Activated naive CD8-positive, alpha-beta T cell treated with anti-CD3 and anti-CD28 coated beads for 36 hours (primary cell): Measurements from ENCODE around the gene GRM8. TPM values are rescaled to one million over a fixed set of nuclear protein-coding genes. Genes with fewer than 3 reads are reported as not detected.

Experiments
- total RNA-seq, 2 experiments: library from RNA; stranded (reverse); gene quantifications; one replicate each; pipeline ENCODE4 v1.2.3, GENCODE V29; 2021

The GRM8 gene
- total RNA-seq, 2 experiments from 2014 or later: not detected

Other genes with a start within 250 kb of the GRM8 start
- 10 to 100 TPM; 32.1 to 34.2 TPM for gene ZNF800, start 139.8 kb upstream of the GRM8 start, total RNA-seq